Measurements from ENCODE around the gene IL11. TPM values are rescaled to one million over a fixed set of nuclear protein-coding genes. Genes with fewer than 3 reads are reported as not detected.

The IL11 gene
- total RNA-seq, 2 experiments from 2014 or later = 0.26 to 0.34 TPM

DNA sequence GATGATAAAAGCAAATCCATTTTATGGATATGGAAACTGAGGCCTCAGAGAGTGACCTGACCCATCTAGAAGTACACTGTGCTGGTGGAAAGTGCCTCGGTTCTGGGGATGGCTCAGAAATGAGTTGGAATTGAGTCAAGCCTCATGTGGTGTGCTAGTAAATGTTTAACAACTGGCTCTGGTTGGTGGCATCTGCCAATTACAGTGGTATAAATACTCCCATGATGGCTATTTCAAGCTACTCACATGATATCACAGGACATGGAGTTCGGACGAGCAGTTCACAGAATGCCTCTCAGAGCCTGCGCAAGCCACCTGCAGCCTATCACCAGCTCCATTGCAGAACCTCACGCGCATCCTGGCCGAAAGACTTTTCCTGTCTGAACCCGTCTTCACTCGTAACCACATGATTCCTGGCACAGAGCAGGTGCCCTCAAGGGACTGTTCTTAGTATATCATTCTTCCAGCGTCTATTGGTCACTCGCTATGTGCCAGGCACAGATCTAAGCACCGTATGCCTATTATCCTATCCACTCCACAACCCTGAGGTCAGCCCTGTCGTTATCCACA is 54.2 kb downstream of the IL11 start:
- POLR2A ChIA-PET = no interaction called here
- CTCF ChIA-PET = interaction anchor here (1.0 kb wide), 1 partner anchor 15 kb away, joined by 3 read pairs; no protein-coding TSS in a partner anchor
- no peak for DNase-seq
- Mint-ChIP-seq H3K9me3 (ENCODE audit: insufficient read depth) (no peaks in the 10 kb centered on the region), H3K27me3 (ENCODE audit: low read depth) (no peaks in the 10 kb centered on the region), H3K27ac (no peak overlapping the region), H3K4me1 (ENCODE audit: low read depth) (peaks cover 3% of the 10 kb centered on the region), H3K36me3 (ENCODE audit: low read depth) (no peaks in the 10 kb centered on the region), H3K4me3 (no peak overlapping the region)
- ATAC-seq = no peak

DNA sequence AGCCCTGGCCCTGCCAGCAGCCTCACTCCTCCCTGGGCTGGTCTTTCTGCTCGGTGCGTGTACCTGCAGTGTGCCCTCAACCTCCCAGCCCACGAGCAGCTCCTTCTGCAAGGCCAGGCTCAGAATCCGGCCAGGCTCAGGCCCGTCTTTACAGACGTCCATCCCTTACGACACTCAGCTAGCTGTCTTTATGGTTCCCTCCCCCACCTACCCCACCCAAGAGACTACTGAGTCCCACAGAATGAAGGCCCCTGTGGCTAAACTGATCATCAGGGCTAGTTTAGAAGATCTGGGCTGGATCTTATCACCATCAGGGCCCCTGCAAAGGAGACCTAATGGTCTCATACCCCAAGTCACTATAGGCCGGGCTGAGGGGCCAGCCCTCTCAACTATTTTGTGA is 55.9 kb downstream of the IL11 start:
- ATAC-seq (no peak), DNase-seq (no peak)
- no peaks in the 10 kb centered on the region for H3K27me3 Mint-ChIP-seq (ENCODE audit: low read depth)
- no peaks in the 10 kb centered on the region for H3K9me3 Mint-ChIP-seq (ENCODE audit: insufficient read depth)
- no peaks in the 10 kb centered on the region for H3K36me3 Mint-ChIP-seq (ENCODE audit: low read depth)
- POLR2A ChIA-PET = interaction anchor here (1.1 kb wide), 1 partner anchor 8 kb away, joined by 3 read pairs; no protein-coding TSS in a partner anchor
- no peak overlapping the region for H3K27ac Mint-ChIP-seq
- CTCF ChIA-PET = interaction anchor here (0.7 kb wide), 1 partner anchor 13 kb away, joined by 3 read pairs; no protein-coding TSS in a partner anchor
- H3K4me1 Mint-ChIP-seq (ENCODE audit: low read depth) = peaks cover 3% of the 10 kb centered on the region
- no peak overlapping the region for H3K4me3 Mint-ChIP-seq

Other genes starting within 250 kb of the IL11 start
- gene TNNT1, start 221.3 kb downstream of the IL11 start, total RNA-seq = not detected
- not detected for gene TNNI3, start 212.7 kb downstream of the IL11 start, total RNA-seq
- gene DNAAF3, start 203.8 kb downstream of the IL11 start, total RNA-seq = under 1 TPM; 0.21 to 0.23 TPM
- 1 to 10 TPM in 1 of 2 experiments, under 1 TPM in 1; 0.47 to 1.3 TPM for gene SYT5, start 190.2 kb downstream of the IL11 start, total RNA-seq
- gene PTPRH, start 161.0 kb downstream of the IL11 start, total RNA-seq = not detected
- 10 to 100 TPM; 11.0 to 13.8 TPM for gene TMEM86B, start 141.7 kb downstream of the IL11 start, total RNA-seq
- 100 to 1,000 TPM; 256 to 265 TPM for gene PPP6R1, start 111.4 kb downstream of the IL11 start, total RNA-seq
- 10 to 100 TPM; 31.1 to 32.7 TPM for gene HSPBP1, start 90.4 kb downstream of the IL11 start, total RNA-seq
- 1 to 10 TPM; 7.3 to 7.5 TPM for gene BRSK1, start 86.5 kb downstream of the IL11 start, total RNA-seq
- under 1 TPM in 1 of 2 experiments, not detected in 1; 0.26 TPM for gene TMEM150B, start 45.1 kb downstream of the IL11 start, total RNA-seq
- gene KMT5C, start 30.6 kb downstream of the IL11 start, total RNA-seq = 10 to 100 TPM; 21.9 to 26.7 TPM
- under 1 TPM in 1 of 2 experiments, not detected in 1; 0.34 TPM for gene COX6B2, start 15.7 kb downstream of the IL11 start, total RNA-seq
- not detected for gene GARIN5B, start 7.2 kb downstream of the IL11 start, total RNA-seq
- not detected for gene TMEM190, start 6.4 kb upstream of the IL11 start, total RNA-seq
- 10 to 100 TPM; 23.6 to 26.7 TPM for gene TMEM238, start 13.8 kb upstream of the IL11 start, total RNA-seq
- gene RPL28, start 15.5 kb upstream of the IL11 start, total RNA-seq = 1,000 to 10,000 TPM; 2,948 to 3,082 TPM
- 100 to 1,000 TPM; 333 to 353 TPM for gene UBE2S, start 37.3 kb upstream of the IL11 start, total RNA-seq
- not detected for gene SHISA7, start 72.8 kb upstream of the IL11 start, total RNA-seq
- gene ISOC2, start 91.2 kb upstream of the IL11 start, total RNA-seq = 10 to 100 TPM; 31.9 to 32.1 TPM
- gene C19orf85, start 94.3 kb upstream of the IL11 start, total RNA-seq = not detected
- gene ZNF628, start 106.2 kb upstream of the IL11 start, total RNA-seq = 10 to 100 TPM; 10.2 to 11.6 TPM
- 10 to 100 TPM; 16.2 to 16.4 TPM for gene NAT14, start 114.7 kb upstream of the IL11 start, total RNA-seq
- under 1 TPM; 0.50 to 0.55 TPM for gene SSC5D, start 118.0 kb upstream of the IL11 start, total RNA-seq
- not detected for gene SBK2, start 166.7 kb upstream of the IL11 start, total RNA-seq
- not detected for gene SBK3, start 175.1 kb upstream of the IL11 start, total RNA-seq
- 1 to 10 TPM; 5.6 to 6.2 TPM for gene ZNF579, start 210.4 kb upstream of the IL11 start, total RNA-seq
- 10 to 100 TPM; 13.6 to 13.7 TPM for gene FIZ1, start 229.1 kb upstream of the IL11 start, total RNA-seq
- gene ZNF524, start 229.8 kb upstream of the IL11 start, total RNA-seq = 10 to 100 TPM; 21.9 to 25.2 TPM
- 10 to 100 TPM; 14.8 to 15.8 TPM for gene ZNF865, start 235.2 kb upstream of the IL11 start, total RNA-seq